ENCODE data around the gene PC. TPM values are rescaled to one million over a fixed set of nuclear protein-coding genes. Genes with fewer than 3 reads are reported as not detected.

Gene PC
- total and polyA plus RNA-seq, 2 donors (not counting 3 experiments of a cell fraction or from before 2014, with no cell fraction given) = 5.5 to 17.5 TPM

DNA sequence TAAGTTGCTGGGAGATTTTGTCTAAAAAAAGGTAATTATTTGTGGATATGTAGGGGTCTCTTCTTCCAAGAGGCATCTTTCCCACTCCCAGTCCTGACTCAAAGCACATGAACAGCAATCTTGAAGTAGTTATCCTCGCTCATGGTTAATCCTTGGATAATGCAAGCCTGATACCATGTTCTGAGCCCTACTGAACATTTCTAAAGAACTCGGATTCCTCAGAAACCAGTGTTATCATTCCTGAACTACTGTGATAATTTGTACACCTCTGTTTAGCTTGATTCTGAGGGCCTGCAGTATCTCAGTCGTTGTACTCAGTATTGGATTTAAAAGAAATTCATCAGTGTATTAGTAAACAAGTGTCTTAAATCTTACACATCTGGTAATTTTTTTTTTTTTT lies 137.3 kb downstream of the PC start:
- no peaks in the 10 kb centered on the region for H3K9me3 ChIP-seq (replicated peaks; ENCODE audit: control insufficient read depth, insufficient read depth, low read length)
- no peak overlapping the region for H3K9ac ChIP-seq (replicated peaks; ENCODE audit: extremely low read depth, insufficient read depth, low read length)
- H3K4me3 ChIP-seq (replicated peaks in 1 of 3; ENCODE audit: insufficient read depth in 1 of 3, low read depth in 1 of 3, low read length in 3 of 3) = no peak overlapping the region
- no peaks in the 10 kb centered on the region for H4K20me1 ChIP-seq (replicated peaks; ENCODE audit: control insufficient read depth, extremely low read depth, insufficient read depth, low read length)
- H3K4me1 ChIP-seq (ENCODE audit: control insufficient read depth, extremely low read depth, insufficient read depth, low read length) = peaks cover 2% of the 10 kb centered on the region
- ChIA-PET CTCF (interaction anchor here (1.1 kb wide), 1 partner anchor 135 kb away, joined by 3 read pairs; no protein-coding TSS in a partner anchor), POLR2A (no interaction called here)
- dilution Hi-C loops (cut with MboI; ENCODE audit: extremely low pct_ligation_motif_present, low sequenced_read_pairs) (no loop called here), intact Hi-C loops (cut with micrococcal nuclease) (no loop called here)
- no peaks in the 10 kb centered on the region for H3K9me1 ChIP-seq (replicated peaks; ENCODE audit: control insufficient read depth, extremely low read depth, insufficient read depth, low read length)
- H3K36me3 ChIP-seq (ENCODE audit: control insufficient read depth in 2 of 2, extremely low read depth in 1 of 2, insufficient read depth in 2 of 2, low read length in 2 of 2) = no peaks in the 10 kb centered on the region
- no peaks in the 10 kb centered on the region for H3K27me3 ChIP-seq (ENCODE audit: control insufficient read depth in 2 of 2, insufficient read depth in 2 of 2, low read length in 2 of 2)
- FAIRE-seq (no peak), DNase-seq (ENCODE audit: low read depth, low spot score) (no peak)
- H3K4me2 ChIP-seq (ENCODE audit: insufficient read depth, low read length) = no peak overlapping the region
- H3K27ac ChIP-seq (ENCODE audit: insufficient read depth, low read depth, low read length) = no peak overlapping the region
- H2AFZ ChIP-seq (ENCODE audit: low read depth, low read length) = no peak overlapping the region
- BruUV-seq (replicated peaks) = no TSS peak
- TF ChIP-seq MAX (IDR thresholded peaks at IDR 0.05; ENCODE audit: insufficient read depth, insufficient read length) (no peak), POLR2A (IDR thresholded peaks at IDR 0.05; ENCODE audit: low read depth, low read length) (no peak), GATA2 (IDR thresholded peaks at IDR 0.05; ENCODE audit: insufficient read depth, insufficient read length, low read depth, low read length) (no peak), FOS (IDR thresholded peaks at IDR 0.05; ENCODE audit: borderline replicate concordance, insufficient read depth, low read length) (no peak), EZH2 (IDR thresholded peaks at IDR 0.05; ENCODE audit: borderline replicate concordance, low read depth, low read length, severe bottlenecking) (no peak), POLR2AphosphoS5 (IDR thresholded peaks at IDR 0.05; ENCODE audit: insufficient read depth, low read depth, low read length) (no peak), JUN (IDR thresholded peaks at IDR 0.05; ENCODE audit: borderline replicate concordance, insufficient read depth, insufficient read length, low read depth) (no peak), MYC (IDR thresholded peaks at IDR 0.05; ENCODE audit: low read depth, low read length) (no peak)
- TF ChIP-seq, protein P1, sequence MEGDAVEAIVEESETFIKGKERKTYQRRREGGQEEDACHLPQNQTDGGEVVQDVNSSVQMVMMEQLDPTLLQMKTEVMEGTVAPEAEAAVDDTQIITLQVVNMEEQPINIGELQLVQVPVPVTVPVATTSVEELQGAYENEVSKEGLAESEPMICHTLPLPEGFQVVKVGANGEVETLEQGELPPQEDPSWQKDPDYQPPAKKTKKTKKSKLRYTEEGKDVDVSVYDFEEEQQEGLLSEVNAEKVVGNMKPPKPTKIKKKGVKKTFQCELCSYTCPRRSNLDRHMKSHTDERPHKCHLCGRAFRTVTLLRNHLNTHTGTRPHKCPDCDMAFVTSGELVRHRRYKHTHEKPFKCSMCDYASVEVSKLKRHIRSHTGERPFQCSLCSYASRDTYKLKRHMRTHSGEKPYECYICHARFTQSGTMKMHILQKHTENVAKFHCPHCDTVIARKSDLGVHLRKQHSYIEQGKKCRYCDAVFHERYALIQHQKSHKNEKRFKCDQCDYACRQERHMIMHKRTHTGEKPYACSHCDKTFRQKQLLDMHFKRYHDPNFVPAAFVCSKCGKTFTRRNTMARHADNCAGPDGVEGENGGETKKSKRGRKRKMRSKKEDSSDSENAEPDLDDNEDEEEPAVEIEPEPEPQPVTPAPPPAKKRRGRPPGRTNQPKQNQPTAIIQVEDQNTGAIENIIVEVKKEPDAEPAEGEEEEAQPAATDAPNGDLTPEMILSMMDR (IDR thresholded peaks at IDR 0.05; ENCODE audit: extremely low read depth in 1 of 2, insufficient read depth in 1 of 2, low read depth in 1 of 2, low read length in 2 of 2) = no peak
- no peaks in the 10 kb centered on the region for H3K79me2 ChIP-seq (ENCODE audit: control insufficient read depth, insufficient read depth, low read length)

Measured in endothelial cell of umbilical vein (primary cell).